ENCODE results near the gene PPP2R2C. TPM values are rescaled to one million over a fixed set of nuclear protein-coding genes. Genes with fewer than 3 reads are reported as not detected.

PPP2R2C gene
- total and polyA plus RNA-seq, 2 experiments from 2014 or later: 1.3 to 9.2 TPM

DNA sequence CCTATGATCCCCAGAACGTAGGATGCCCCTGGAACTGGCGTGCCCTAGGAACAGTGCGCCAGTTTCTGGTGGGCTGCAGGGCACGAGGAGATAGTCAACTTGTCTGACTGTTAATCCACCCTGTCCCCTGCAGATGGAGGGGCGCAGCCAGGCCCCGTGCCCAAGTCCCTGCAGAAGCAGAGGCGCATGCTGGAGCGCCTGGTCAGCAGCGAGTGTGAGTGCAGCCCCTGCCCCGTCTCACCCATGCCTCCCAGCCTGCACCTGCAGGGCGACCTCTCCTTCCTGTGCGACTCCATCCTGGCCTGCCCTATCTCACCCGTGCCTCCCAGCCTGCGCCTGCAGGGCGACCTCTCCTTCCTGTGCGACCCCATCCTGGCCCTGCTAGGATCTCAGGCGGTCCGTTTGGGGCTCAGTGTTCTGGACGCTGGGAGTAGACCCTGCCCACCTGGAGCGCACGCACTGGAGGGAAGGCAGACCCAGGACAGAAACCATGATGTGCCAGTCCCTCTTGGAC, 180.6 kb downstream of the PPP2R2C start:
- Mint-ChIP-seq H3K4me3 (no peak overlapping the region), H3K9me3 (no peaks in the 10 kb centered on the region)
- H3K4me2 ChIP-seq: no peak overlapping the region

More for the DNA sequence above, 180.6 kb downstream of the PPP2R2C start:
- Histone ChIP-seq H3K4me1 (ENCODE audit: insufficient read depth) (no peaks in the 10 kb centered on the region), H3F3A (replicated peaks; ENCODE audit: low read depth) (no peaks in the 10 kb centered on the region), H4K20me1 (replicated peaks; ENCODE audit: insufficient read depth) (no peaks in the 10 kb centered on the region; the same call in 1 of the 2 replicates), H3K4me3 (no peak overlapping the region), H3K27ac (ENCODE audit: low read depth) (no peak overlapping the region), H3K9me2 (ENCODE audit: insufficient read depth) (no peaks in the 10 kb centered on the region), H3K36me3 (ENCODE audit: insufficient read depth) (0 out of 2 replicates have a peak, but pooled peaks cover 5% of the 10 kb centered on the region), H3K79me2 (replicated peaks; ENCODE audit: insufficient read depth) (no peaks in the 10 kb centered on the region), H2AFZ (no peak overlapping the region), H3K27me3 (ENCODE audit: insufficient read depth) (no peaks in the 10 kb centered on the region)
- Mint-ChIP-seq H3K36me3 (ENCODE audit: low read depth) (peaks cover 21% of the 10 kb centered on the region), H3K27ac (no peak overlapping the region), H3K4me1 (no peaks in the 10 kb centered on the region), H3K27me3 (ENCODE audit: insufficient read depth, low read depth, poor library complexity) (peaks cover 4% of the 10 kb centered on the region)
- DNase-seq (ENCODE audit: low spot score) (no peak), ATAC-seq (no peak)
- TF ChIP-seq NANOG (IDR thresholded peaks at IDR 0.05; ENCODE audit: borderline replicate concordance) (no peak), ZNF331 (CRISPR knock-in tag; IDR thresholded peaks at IDR 0.05; ENCODE audit: low read depth) (no peak), STAT1 (IDR thresholded peaks at IDR 0.05; ENCODE audit: unreplicated experiment) (no peak), EZH2 (IDR thresholded peaks at IDR 0.05; ENCODE audit: low read depth, unreplicated experiment) (no peak), ZNF462 (CRISPR knock-in tag; IDR thresholded peaks at IDR 0.05) (no peak), ZNF114 (CRISPR knock-in tag; IDR thresholded peaks at IDR 0.05) (no peak), CREB1 (CRISPR knock-in tag; IDR thresholded peaks at IDR 0.05; ENCODE audit: low read depth) (no peak), CTCF (conservative IDR thresholded peaks at IDR 0.05; ENCODE audit: low read depth in 2 of 2) (no peak), EZH2phosphoT487 (IDR thresholded peaks at IDR 0.05; ENCODE audit: unreplicated experiment) (no peak), JUNB (IDR thresholded peaks at IDR 0.05; ENCODE audit: unreplicated experiment) (no peak), POLR2AphosphoS5 (IDR thresholded peaks at IDR 0.05; ENCODE audit: low read depth) (no peak), ETS1 (IDR thresholded peaks at IDR 0.05) (no peak)
- TF ChIP-seq, protein P1, sequence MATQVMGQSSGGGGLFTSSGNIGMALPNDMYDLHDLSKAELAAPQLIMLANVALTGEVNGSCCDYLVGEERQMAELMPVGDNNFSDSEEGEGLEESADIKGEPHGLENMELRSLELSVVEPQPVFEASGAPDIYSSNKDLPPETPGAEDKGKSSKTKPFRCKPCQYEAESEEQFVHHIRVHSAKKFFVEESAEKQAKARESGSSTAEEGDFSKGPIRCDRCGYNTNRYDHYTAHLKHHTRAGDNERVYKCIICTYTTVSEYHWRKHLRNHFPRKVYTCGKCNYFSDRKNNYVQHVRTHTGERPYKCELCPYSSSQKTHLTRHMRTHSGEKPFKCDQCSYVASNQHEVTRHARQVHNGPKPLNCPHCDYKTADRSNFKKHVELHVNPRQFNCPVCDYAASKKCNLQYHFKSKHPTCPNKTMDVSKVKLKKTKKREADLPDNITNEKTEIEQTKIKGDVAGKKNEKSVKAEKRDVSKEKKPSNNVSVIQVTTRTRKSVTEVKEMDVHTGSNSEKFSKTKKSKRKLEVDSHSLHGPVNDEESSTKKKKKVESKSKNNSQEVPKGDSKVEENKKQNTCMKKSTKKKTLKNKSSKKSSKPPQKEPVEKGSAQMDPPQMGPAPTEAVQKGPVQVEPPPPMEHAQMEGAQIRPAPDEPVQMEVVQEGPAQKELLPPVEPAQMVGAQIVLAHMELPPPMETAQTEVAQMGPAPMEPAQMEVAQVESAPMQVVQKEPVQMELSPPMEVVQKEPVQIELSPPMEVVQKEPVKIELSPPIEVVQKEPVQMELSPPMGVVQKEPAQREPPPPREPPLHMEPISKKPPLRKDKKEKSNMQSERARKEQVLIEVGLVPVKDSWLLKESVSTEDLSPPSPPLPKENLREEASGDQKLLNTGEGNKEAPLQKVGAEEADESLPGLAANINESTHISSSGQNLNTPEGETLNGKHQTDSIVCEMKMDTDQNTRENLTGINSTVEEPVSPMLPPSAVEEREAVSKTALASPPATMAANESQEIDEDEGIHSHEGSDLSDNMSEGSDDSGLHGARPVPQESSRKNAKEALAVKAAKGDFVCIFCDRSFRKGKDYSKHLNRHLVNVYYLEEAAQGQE (IDR thresholded peaks at IDR 0.05; ENCODE audit: unreplicated experiment): no peak

Data from GM23338 (cell line).